ENCODE data around the gene KCTD1.

DNA sequence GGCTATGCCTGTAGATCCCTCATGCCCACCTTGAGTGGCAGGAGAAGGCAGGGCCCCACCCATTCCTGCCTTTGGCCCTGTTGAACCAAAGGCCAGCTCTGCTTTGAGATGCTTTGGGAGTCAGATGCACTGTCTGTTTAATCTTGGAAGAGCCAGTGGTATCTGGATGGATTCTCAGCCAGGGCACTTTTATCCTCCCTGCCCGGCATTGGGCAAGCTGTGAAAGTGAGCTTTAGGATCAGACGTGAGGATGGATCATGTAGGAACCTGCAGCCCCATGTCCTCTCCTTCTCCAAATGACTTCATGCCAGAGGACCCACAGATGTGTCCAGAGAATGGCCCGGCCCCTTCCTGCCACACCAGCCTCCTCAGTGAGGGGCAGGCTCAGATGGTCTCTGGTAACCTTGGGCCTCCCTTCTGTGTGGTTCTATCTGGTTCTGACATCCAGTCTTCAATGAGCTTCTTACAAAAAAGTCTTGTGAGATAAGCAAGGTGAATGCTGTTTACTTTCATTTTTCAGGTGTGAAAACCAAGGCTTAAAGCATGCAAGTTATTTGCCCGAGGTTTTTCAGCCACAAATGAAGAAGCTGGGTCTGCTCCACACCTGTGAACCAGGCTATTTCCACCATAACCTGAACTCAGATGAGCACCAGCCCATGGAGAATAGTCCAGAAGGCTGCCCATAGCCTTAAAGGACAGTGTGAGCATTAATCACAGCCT, 123.8 kb downstream of the KCTD1 start:
- TF ChIP-seq, protein P1, sequence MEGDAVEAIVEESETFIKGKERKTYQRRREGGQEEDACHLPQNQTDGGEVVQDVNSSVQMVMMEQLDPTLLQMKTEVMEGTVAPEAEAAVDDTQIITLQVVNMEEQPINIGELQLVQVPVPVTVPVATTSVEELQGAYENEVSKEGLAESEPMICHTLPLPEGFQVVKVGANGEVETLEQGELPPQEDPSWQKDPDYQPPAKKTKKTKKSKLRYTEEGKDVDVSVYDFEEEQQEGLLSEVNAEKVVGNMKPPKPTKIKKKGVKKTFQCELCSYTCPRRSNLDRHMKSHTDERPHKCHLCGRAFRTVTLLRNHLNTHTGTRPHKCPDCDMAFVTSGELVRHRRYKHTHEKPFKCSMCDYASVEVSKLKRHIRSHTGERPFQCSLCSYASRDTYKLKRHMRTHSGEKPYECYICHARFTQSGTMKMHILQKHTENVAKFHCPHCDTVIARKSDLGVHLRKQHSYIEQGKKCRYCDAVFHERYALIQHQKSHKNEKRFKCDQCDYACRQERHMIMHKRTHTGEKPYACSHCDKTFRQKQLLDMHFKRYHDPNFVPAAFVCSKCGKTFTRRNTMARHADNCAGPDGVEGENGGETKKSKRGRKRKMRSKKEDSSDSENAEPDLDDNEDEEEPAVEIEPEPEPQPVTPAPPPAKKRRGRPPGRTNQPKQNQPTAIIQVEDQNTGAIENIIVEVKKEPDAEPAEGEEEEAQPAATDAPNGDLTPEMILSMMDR (IDR thresholded peaks at IDR 0.05): no peak
- no peak for TF ChIP-seq EZH2 (IDR thresholded peaks at IDR 0.05)
- TF ChIP-seq EZH2phosphoT487 (IDR thresholded peaks at IDR 0.05): no peak

Data from neural progenitor cell (in vitro differentiated cells).